Stimulated activated naive CD8-positive, alpha-beta T cell treated with anti-CD3 and anti-CD28 coated beads, Interleukin-15, Interleukin-2, amounts not matched to agents 100 U/mL and 50 U/mL, for 24 hours (primary cell): ENCODE data around the gene AHDC1.
"Not testable (repeated sequence)": the region's sequence is repeated elsewhere in the genome, so short reads cannot be mapped to it uniquely, and the experiment has no call there.

Source experiments
- ATAC-seq: fragments of 150-1000 bp; cut with Tn5 transposase; one replicate; pipeline ENCODE4 v1.10.0; 2021
- DNase-seq: peaks from one replicate; pipeline ENCODE4 v3.0.0; 2021

AHDC1 gene

DNA sequence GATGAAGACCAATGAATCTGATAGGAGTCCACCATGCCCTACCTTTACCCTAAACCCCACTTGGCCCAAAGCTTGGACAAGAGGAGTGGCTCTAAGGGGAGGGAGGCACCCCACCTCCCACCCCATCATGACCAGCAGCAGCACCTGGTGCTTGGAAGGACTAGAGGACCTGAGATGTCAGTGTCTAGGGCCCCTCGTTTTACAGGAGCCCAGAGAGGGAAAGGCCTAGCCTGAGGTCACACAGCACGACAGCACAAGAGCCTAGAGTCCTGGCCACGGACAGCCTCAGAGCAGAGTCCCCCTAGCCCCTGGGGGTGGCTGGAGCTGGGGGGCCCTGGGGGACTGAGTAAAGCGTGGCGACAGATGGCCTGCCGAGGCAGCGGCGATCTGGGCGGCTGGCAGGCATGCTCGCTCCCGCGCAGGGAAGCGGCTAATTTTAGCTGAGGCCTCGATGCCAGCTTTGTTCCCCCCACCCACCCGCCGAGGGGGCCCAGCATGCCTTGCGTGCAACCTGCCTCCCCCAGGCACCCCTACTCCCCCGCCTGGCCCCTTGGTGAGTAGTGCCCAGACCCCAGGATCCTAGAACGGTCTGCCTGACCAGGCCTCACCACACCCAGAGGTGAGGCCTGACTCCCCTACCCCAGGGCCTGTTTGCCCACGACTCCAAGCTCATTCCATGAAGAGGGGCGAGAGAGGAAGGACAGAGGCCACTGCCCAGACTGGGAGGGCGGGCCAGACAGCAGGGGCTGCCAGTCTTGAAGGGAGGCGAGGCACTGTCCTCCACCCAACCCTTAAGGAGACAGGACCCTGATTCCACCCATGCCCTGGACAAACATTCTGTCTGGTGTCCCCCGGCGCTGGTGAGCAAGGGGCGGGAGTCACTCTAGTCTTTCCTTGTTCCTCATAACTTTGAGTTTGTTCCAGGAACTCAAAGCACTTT is 39.0 kb downstream of the AHDC1 start:
- ATAC-seq (no peak), DNase-seq (no peak)

DNA sequence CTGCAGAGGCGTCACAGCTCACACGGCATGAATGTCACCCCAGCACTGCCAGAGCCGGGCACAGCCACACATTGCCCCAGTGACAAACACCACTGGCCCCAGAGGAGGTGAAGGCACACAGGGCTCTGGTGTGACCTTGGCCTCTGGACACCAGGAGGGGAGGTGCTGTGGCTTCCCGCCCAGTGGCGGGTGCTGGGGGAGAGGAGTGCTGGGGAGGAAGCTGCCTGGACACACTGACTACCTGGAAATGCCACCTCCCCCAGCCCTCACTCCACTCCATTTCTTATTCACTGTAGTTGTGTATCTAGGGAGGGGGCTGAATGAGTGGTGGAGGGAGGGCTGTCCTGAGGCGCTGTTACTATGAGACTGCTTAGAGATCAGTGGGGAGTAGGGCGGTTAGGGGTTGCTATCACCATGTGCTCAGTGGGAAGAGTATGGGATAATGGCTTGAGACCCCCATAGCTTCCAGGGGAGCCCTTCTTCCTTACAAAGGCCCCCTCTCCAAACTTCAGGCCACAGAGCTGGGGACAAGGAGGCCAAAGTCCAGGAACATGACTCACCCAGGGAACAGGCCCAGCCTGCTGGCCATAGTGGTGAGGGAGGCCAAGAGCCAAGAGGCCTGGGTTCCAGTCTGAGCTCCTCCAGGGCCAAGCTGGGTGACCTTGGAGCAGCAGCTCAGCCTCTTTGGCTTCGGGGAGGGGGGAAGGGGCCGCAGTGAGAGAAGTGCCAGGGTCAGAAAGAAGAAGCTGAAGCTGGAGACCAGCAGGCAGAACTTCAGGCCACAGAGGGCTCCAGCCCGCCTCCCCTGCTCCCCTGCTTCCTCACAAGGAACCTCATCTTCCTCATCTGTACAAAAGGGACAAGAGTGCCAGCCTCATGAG is 40.1 kb downstream of the AHDC1 start:
- ATAC-seq (no peak), DNase-seq (no peak)

DNA sequence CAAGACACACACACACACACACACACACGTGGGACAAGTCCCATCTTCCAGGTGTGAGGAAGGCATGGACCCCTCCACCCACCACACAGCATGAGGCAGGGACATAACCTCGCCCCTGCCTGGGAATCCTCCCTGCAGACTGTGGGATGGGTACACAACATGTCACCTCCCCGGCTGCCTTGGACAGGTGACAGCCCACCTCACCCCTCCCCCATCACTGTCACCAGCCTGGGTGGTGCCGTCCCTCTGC is 40.7 kb downstream of the AHDC1 start:
- no peak for DNase-seq
- no peak for ATAC-seq

DNA sequence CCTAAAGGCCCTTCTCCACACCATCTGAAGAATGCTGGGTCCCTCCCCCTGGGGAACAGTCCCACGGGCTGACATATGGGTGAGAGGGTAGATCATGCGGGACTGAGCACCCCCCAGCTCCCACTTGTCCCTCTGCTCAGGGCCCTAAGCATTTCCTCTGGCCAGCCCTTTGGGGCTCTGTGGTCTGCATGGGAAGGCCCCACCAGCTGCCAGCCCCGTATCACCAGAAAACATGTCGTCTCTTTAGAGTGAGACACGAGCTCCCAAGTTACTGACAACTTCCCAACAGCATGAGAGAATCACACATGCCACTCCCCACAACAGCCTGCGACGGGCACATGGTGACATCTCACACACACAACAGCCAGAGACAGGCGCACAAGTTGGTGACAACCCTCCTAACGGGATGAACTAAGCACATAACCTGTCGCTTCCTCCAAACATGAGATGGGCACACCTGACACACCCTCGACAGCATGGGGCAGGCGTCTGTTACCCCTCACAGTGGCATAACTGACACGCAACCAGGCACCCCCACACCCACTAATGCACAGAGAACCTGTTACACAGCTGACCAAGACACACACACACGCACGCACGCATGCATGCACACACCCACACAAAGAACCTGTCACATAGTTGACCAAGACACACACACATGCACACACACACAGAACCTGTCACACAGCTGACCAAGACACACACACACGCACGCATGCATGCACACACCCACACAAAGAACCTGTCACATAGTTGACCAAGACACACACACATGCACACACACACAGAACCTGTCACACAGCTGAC is 41.2 kb downstream of the AHDC1 start:
- DNase-seq (no peak), ATAC-seq (no peak)

DNA sequence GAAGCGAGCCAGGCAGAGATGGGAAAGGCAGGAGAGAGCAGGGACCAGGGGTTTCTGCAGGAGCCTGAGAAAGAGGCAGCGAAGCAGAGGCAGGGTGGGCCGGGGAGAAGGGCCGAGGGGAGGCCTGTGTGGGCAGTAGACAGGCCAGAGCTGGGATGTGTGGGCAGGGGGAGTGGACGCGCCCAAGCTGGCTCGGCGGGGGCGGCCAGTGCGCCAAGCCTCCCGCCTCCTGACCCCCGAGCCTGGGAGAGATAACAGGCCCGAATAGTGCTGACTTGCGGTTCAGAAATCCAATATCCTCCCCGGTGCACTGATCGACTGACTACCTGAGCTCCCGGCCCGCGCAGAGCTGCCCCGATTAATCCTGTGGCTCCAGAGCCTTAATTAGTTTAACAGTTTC is 41.9 kb downstream of the AHDC1 start:
- no peak for ATAC-seq

DNA sequence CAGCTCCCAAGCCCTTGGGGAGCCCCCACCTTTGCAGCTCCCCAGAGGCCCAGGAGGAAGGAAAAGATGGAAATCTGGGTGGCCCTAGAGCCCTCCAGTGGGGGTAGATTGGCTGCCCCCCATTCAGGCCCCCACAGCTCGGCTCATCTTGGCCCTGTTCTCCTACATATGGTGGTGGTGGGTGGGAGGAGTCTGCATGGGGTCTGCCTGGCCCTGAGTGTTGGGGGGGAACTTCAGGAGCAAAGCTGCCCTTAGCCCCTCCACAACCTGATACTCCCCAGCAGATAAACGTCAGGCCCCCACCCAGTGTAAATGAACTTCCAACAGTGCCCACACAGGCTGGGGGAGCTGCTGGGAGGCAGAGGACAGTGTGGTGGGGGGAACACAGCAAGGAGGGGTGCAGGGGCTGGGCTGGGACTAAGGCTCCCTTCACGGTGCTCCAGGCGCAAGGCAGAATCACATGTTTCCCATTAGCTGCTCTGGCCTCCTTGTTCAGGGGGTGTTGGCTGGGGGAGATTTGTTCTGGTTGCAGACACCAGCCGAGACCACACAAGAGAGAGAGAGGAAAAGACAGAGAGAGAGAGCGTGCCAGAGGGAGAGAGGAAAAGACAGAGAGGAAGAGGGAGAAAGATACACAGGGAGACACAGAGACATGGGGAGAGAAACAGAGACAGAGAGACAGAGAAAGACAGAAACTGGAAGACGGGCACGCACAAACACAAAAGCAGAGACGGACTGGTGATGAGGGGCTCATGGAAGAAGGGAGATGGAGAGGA is 42.6 kb downstream of the AHDC1 start:
- no peak for ATAC-seq
- no peak for DNase-seq

More for the DNA sequence above, 41.9 kb downstream of the AHDC1 start:
- no peak for DNase-seq

DNA sequence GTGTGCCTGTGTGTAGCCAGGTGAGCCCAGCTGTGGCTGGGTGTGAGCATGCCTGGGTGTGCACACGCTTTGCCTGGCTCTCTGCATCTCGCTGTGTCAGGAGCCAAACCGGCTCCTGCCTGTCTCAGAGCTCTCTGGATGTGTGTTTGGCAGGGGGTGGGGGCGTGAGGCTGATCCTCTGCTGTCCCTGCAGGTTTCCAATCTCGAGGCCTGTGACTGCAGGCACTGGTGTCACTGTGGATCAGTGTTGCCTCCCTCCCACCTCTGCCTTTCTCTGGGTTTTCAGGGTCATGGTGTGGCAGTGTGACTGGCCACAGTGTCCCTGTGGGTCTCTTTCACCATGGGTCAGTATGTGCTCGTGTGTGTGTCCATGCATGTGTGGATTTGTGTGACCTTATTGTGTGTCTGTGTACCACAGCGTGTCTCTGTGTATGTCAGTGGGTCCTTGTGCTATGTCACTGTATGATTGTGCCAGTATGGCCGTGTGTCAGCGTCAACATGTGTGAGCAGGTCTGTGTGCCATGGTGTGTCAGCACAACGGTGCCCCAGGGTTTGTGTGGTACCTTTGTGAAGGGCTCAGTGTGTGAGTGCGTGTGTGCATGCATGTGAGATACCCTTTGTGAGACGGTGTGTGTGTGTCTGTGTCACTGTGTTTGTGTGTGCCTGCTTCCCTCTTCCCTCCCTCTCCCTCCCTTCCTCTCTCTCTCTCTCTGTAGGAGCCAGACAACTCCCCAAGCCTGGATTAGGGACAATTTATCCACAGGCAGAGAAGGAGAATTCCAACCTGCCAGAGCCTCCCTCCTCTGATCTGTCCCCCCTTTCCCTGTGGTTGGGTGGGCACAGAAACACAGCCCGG is 43.4 kb downstream of the AHDC1 start:
- DNase-seq = no peak
- no peak for ATAC-seq

DNA sequence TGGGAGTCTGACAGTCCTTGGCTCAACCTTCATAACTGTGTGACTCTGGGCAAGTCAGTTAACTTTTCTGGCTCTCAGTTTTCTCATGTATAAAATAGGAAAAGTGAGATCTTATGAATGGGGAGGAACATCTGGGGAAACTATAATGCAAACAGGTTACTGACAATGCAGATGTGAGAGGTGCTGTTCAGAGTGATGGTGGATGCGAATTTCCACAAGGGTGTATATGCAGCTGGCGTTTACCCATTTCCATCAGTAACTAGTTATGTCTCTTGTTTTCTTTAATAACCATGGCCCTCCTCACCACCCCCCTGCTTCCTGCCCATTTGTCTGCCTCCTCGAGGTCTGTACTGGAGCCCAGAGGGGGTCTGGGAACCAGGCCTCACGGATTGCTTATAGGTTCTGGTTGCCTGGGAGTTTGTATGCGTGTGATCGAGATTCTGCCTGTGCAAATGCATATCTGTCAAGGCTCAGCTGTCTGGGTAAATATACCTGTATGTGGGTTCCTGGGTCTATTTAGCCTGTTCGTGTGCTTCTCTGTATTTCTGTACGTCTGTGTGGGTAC is 44.4 kb downstream of the AHDC1 start:
- DNase-seq (no peak), ATAC-seq (no peak)

DNA sequence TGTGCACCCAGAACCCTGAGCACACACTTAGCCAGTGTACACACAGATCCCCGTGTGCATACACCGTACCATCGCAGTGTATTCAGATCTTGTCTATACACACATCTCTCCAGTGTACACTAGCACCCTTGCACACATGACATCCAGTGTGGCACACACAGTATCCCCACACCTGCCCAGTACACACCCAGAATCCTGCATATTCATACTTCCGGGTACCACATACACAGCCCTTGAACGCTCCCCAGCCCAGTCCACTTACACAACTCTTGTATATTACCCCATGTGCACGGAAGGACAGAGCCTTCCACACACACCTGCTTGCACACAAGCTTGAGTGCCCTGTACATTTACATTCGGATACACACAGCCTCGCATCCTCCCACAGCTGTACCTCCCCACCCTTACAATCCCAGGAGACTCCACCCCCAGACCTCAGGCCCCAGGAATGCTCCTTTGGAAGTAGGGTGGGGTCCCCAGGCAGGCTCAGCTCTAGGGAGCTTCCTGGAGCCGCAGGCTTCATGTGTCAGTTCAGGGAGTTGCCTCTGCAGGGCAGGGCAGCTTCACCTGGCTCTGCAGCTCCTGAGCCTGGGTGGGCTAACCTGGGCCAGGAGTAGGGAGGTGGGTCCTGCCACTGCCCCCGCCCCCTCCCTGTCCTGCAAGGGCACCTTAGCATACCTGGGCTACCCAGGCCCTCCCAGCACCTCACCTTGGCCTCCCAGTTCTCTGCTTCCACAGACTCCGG is 46.2 kb downstream of the AHDC1 start:
- no peak for ATAC-seq
- no peak for DNase-seq

DNA sequence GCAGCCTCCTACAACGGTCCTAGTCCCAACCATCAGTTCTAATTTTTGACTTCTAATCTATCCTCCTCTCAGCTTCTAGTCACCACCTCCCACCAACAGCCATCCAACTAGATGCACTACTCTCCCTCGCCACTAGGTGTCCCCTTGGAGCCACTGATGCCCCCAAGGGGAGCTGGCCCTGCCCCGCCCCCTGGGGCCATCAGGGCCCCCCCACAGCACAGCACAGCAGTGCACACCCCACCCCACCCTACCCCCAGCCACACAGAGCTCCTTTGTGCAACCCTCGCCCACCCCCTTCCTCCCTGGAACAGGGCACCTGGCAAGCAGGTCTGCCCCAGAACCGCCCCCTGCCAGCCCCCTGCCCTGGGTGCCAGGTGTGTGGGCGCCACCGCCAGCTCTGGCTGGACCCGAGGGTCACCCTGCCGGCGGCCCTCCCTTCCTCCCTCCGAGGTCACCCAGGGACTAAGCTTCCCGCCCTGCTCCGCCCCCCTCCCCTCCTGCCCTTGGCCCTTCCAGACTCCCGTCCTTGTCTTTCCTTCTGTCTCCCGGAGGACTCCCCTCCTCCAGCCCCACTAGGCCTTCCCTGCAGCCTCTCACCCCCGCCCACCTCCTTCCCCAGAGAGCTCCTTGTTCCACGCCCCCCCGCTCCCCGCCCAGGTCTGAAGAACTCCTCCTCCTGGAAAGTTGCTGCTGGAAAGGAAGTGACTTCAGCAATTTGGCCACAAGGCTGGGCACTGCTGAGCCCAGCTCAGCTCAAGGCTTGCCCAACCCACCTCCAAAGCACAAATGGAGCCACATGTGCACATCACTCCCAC is 47.0 kb downstream of the AHDC1 start:
- ATAC-seq (peak; percentile 67), DNase-seq (peak; percentile 84)

DNA sequence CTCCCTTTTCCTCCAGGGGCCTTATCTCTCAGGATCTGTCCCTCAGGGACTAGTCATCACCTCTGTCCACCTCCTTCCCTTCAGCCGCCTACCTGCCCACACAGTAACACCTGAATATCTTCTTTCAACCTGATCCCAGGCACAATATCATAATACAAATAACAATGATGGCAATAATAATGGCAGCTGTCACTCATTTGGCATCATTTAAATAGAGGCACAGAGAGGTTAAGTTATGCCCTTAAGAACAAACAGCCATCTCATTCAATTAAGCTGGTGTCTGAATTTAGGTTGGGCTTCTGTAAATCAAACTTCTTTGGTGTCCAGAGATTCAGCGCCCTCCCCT is 47.5 kb downstream of the AHDC1 start:
- ATAC-seq = no peak
- DNase-seq = no peak

DNA sequence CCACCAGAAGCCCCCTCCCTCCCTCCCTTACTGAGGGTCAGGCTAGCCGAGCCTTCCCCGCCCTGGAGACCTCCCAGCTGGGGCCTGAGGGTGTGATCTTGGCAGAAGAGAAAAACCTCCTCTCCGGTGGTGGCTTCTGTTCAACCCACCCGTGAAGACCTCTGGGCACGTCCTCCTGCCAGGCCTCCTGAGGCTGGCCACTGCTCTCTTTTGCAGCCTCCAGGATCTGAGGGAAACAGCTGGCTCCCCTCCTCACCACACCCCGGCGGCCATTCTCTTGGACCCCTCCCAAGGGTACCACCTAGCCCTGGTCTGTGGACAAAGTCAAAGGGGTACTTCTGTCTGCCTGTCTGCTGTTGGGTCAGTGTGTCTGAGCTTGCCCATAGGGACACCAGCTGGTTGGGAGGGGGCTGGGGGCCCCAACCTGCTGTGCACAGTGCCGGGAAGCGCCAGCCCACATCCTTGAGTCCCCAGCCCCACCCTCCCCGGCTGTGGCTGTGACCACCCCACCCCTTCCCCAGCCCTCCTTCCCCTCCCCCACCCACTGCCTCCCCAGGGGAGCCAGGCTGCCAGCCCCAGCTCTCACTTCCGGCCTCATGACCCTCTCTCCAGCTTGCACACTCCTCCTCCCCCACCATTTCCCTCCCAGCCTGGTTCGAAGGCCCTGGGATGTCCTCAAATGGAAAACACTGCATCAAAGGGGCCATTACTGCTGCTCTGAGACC is 48.1 kb downstream of the AHDC1 start:
- DNase-seq = peak; percentile 27
- no peak for ATAC-seq

DNA sequence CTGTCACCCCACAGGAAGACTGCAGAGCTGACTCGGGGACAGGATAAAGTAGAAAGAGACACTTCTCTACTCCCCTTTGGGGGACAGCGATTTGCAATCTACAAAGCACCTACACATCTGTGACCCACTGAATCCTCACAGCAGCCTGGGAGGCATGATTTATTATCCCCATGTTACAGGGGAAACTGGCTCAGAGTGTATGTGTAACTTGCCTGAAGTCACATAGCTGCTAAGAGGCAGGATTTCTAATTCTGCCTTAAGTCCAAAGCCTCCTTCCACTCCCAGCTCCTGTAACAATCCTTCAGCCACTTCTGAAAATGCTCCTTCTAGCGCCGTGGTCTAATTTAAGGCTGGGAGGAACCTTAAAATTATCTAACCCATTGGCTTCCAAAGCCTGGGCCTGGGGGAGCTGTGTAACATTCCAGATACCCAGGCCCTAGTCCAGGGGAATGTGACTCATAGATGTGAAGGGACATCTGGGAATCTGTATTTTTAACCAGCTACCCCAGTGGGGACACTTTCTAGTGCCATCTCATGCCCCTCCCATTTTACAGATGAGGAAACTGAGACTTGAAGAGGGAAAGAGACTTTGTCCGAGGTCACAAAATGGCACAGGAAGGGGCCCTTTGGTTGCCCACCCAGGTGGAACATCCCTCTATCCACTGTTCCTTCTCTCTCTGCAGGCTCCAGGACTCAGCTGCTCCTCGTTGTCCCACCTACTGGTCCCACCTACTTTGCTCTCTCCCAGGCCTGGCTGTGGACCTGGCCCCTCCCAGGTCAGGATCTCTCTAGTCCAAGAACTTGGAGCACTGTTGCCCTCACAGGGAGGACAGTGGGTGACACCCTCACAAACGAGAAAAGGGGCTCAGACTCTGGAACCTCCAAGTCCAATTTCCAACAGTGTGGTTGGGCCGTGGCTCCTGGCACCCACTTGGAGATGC is 48.9 kb downstream of the AHDC1 start:
- ATAC-seq = no peak
- no peak for DNase-seq

DNA sequence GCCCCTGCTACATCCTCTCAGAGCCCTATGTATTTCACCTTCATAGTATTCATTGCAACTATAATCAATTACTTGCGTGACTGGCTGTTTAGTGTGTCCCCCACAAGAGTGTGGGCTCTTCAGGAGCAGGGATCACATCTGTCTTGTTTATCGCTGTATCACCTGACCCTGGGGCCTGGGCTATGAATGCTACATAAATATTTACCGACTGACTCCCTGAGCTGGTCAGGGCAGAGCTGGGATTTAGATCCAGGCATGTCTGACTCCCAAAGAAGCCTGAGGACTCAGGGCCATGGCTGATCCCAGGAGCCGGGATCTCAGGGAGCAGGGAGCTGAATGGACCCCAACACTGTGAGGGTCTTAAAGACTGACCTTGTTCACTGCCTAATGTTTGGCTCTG is 49.7 kb downstream of the AHDC1 start:
- DNase-seq = no peak

DNA sequence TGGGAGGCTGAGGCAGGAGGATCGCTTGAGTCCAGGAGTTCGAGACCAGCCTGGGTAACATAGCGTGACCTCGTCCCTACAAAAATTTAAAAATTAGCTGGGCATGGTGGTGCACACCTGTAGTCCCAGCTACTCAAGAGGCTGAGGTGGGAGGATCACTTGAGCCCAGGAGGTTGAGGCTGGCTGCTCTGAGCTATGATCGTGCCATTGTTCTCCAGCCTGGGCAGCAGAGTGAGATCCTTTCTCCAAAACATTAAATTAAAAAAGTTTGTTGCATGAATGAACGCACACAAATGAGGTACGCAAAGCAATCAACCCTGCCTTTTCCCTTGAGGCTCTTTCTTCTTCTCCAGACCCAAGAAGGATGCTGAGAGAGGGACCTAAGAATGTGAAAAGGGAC is 50.1 kb downstream of the AHDC1 start:
- not testable (repeated sequence) for DNase-seq, ATAC-seq

More for the DNA sequence above, 49.7 kb downstream of the AHDC1 start:
- no peak for ATAC-seq

DNA sequence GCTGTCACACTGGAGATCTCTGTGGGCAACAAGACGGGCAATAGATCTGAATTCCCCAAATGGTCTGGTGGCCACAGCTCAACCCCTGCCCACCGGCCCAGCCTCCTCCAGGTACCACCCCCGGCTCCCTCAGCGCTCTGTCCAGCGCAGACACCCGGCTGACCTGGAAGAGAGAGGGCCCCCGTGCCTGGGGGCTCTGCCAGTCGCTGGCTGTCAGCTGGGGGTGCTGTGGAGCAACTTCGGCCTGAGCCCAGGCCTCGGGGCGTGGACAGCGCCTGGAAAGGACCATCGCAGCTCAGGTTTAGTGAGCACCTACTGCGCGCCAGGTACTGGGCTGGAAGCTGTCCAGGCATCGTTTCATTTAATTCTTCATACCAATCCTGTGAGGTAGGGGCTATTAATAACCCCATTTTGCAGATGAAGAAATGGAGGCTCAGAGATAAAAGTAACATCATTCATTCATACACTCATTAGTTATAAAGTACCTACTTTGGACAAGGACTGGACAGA is 51.0 kb downstream of the AHDC1 start:
- DNase-seq (no peak), ATAC-seq (no peak)

DNA sequence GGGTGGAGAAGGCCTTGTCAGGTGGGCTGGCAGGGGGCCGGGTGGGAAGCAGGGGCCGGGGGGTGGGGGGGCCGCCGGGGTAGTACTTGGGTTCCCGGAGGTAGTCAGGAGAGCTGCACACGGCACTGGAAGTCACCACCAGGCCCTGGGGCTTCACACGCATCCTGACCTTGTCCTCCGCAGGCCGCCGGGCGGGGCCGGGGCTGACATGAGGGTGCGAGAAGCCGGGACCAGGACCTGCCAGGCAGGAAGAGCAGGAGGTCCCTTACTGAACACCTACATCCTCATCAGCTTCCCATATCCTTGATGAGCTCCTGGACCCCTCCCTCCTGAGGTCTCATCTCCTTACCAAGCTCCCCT is 52.0 kb downstream of the AHDC1 start:
- no peak for ATAC-seq
- DNase-seq = no peak
